CD4-positive, alpha-beta T cell treated with Interleukin-6 for 4 hours (primary cell): ENCODE data around the gene EFTUD2.

Source experiments
- DNase-seq: peaks from one replicate; pipeline ENCODE4 v3.0.0-alpha.2; 2020; ENCODE audit warnings: mixed read lengths

Gene EFTUD2

DNA sequence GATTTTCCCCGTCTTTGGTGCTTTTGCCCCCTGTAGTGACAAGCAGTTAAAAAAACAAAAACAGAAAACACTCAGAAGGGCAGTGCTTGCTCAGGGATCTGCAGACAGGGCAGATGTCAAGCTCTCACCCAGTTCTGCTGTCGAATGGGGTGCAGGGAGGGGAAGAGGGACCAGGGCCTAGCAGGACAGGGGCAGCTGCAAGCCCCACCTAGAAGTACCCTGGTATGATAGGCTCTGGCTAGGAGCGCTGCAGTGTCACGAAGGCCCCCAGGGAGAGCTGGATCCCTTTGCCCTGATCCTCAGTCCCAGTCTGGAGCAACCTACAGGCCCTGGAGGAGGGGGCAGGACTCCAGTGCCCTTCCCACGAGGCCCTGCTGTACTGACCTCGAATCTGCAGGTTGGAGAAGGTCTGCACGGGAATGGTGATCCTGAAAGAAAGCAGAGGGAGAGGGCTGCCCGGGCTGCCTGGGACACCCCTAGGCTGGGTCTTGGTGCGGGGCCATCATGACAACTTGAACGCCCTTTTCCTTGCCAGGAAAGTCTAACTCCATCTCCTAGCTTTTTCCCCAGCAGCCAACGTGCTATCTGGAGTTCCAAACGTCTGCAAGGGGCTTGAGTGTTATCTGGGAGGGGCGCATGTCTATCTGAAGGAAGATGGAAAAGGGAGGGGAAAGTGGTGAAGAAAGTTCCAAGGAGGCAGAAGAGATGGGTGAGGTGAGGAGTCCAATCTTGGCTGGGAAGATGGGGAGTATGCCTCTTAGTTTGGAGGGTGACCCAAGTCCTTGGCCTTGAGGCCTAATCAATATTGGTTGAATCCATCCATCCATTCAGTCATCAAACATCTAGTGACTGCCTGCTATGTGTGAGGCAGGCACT, 11.2 kb upstream of the EFTUD2 start:
- DNase-seq: no peak

DNA sequence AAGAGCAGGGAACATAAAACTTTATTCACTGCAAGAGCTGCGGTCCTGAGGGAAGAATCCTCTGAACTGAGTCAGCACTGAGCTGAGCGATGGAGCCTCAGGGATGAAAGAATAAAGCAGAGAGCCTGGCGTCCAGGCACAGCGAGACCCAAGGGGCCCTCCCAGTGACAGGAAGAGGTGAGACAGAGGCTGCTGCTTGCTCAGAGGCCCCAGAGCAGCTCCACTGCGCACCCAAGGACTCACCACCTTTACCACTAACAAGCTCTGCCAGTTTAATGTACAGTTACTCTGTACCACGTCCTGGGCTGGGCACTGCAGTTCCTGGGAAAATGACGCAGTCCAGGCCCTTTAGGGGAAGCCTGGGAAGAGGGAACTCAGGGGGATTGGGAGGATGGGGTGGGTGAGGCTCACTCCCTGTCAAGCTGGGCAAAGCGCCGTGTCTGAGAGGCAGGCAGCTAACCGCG, 10.5 kb upstream of the EFTUD2 start:
- no peak for DNase-seq

DNA sequence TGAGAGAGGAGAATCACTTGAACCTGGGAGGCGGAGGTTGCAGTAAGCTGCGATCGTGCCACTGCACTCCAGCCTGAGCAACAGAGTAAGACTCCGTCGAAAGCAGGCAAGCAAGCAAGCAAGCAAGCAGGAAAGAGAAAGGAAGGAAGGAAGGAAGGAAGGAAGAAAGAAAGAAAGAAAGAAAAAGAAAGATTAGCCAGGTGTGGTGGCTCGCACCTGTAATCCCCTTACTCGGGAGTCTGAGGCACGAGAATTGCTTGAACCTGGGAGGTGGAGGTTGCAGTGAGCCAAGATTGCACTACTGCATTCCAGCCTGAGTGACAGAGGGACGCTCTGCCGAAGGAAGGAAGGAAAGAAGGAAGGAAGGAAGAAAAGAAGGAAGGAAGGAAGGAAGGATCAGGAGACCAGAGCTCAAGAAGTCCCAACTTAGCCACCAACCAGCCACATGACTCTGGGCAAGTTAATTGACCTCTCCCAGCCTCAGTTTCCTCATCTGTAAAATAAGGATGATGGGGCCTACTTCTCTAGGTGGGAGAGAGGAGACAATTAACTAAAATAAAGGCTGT, 9.6 kb upstream of the EFTUD2 start:
- no peak for DNase-seq

DNA sequence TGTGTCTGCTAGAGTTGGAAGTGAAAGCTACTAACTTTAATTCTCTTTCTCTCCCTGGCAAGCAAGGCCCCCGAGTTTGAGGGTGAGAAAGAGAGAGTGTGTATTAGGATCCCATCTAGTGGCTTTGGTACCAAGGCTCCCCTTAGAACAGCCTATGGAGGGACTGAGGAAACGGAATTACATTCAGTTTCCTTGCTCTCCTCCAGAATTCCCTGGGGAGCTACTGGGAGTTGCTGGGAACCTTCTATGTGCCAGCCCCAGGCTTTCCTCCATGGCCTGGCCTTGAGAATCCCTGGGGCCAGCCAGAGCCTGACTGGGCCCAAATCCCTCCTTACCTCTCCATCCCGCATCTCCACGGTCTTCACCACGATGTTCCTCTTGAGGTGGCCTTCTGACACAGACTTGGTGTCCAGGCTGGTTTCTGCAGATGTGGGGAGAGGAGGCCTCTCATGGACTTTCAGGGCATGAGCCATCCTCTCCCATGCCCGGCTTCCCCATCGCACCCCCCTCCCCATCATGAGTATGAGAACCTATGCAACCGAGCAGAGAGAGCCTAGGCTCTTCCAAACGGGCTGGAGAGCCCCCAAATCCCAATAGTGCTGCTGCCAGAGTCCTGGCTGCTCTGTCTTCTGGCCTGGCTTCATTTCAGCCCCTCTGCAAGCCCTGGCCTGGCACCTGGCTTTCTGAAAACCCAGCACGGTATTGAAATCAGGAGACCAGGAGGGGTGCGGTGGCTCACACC, 8.7 kb upstream of the EFTUD2 start:
- DNase-seq: no peak

DNA sequence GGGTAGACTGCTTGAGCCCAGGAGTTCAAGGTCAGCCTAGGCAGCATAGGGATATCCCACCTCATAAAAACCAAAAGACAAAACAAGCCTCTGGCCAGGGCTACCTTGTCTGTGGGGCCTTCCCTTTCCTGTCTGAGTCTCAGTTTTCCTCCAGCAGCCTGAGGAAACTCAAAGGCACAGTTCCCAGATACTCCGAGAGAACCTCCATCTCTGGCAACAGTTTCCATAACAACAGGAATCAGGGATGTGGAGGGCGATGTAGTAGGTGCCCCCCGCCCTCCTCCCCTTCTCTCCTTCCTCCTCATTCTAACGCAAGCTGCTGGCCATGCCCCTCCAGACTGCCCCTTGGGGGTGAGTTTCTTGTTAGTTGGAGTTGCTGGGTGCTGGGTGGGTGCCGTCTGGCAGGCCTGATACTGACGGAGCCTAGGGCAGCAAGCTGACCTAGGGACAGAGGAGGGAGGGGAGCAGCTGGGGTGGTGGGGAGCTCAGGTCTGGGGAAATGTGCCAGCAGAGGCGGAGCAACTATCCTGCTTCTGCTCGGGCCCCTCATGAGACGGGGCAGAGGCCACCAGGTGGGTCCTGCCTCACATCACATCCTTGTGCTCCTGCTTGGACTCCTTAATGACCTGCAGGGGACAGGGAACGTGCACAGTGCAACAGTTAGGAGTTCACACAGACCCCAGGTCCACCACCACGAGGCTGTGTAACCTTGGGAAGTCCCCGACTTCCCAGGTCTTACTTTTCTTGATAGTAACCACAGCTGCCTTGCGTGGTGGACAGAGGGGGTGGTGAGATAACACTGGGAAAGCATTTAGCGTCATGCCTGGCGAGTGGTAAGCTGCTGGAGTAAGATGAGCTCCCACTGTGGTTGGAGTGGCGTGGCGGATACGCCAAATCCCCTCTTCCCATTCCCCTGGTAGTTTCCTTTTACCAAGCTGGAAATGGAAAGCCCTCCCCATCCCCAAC, 7.8 kb upstream of the EFTUD2 start:
- DNase-seq: no peak

DNA sequence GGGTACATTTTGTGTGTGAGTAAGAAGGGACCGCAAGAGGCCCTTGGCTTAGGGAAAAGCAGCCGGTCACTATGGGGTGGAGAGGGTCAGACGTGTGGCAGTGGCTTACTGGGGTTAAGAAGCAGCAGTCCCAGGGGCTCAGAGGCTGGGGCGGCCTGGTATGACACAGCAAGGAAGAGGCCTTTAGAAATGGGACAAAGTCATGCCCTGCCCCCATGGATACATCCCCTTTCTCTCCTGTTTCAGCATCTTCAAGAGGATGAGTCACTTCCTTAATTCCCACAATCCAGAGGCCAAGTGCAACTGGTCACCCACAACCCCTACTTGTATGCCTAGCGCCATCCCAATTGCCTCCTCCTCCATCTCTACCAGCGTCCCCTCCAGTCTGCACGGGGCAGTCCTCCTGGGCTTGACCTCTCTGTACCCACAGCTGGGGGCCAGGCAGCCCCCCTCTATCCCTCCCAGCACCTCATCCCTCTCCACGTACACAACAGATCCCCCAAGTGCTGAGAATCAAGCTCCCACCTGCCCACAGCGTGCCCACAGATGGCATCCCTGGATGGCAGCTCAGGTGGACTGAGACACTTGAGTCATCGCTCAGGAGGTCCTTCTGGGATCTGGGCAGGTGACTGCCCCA, 6.9 kb upstream of the EFTUD2 start:
- no peak for DNase-seq

DNA sequence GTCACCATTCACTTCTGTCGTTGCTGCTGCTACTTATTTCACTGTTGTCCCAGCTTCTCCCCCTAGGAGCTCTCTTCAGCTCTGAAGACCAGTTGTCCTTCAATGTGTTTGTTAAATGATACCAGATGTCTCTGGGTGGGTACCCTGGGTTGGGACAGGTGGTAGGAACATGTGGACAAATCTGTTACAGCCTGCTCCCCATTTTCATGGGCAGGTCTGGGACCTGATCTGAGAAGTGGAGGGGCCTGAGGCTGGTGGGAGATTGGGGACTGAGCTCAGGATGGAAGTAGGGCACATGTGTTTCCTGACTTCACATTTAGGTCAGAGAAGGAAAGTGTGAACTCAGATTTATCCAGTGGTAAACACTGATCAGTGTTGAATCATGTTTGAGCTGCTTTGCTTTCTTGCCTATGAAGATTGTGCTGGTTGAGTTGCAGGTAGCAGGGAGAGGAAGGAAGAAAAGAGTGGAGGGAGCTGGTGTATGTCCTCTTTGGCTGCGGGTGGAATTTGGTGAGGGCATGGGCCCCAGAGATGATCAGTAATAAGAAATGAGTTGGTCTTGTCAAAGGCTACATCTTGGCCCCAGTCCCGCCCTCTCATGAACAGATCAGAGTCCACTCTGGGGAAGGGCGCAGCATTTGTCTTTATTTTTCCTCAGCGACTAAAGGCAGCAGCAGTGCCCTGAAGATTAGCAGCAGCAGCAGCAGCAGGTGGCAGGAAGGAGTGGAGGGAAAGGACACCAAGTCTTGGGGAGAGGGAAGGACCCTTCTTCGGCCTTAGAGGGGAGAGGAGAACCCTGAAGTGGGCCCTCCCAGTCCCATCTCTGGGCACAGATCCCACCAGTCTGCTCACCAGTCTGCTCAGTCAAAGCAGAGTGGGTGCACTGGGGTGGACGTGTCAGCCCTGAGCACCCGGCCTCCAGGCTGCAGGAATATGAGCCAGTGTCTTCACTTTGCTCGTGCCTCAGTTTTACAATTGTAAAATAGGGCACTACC, 6.1 kb upstream of the EFTUD2 start:
- no peak for DNase-seq

DNA sequence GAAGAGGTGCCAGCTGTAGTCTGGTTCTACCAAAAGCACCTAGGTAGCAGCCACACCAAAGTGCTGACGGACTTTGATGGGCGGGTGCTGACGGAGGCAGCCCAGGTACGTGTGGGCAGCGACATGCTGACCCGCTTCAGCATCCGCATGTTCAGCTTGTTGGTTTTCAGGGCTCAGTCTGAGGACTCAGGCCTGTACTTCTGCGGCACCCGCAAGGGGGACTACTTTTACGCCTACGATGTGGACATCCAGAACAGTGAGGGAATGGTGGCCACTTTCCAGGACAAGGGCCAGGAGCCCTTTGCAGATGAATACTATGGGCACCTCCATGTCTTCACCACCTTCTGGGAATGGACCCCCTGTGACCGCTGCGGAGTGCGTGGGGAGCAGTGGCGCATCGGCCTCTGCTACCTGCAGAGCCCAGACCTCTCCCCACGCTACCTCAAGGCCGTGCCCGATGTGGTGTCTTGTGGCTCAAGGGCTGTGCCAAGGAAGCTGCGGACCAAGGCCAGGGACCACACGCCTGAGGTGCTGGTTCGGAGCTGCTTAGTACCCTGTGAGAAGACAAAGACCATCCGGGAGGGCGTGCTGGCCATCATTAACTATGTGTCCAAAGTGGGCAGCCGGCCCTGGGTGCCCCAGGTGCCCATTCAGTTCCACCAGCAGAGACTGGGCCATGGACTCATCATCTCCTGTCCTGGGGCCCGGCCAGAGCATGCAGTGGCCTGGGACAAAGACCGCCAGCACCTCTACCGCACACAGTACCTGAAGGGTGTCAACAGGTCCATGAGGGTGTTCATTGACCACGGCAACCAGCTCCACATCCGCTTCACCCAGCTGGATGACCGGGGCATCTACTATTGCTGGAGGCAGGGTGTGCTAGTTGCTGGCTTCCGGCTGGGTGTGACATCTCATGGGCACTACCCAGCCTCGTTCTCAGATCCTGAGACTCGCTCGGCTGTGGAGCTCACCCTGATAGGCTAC, 5.0 kb upstream of the EFTUD2 start:
- no peak for DNase-seq

DNA sequence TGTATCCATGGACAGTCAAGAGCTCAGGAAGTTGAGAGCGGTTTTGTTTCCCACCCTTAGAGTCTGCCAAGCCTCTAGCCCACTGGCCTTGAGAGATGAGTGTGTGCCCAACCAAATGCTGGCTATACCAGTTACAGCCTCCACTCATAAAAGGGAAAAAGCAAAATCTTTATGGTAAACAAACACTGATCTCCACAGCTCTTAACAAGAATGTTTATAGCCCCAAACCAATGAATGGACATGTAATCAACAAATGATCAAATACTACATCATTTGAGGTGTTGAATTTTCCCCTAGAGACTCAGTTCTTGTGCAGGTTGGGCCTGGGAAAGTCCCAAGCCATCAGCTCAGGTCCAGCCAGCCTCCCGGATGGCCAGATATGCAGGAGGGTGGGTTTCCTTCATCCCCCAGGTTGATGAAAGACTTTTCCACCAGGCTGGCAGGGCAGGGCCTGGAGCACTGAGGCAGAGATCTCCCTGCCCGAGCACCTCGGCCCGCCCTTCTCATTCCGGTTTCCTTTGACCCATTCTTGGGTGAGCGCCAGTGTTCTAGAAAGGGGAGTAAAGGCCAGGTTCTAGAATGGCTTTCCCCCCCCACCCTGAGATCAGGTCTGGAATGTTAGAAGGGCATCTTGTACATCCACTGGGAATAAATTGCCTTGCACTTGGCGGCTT, 3.9 kb upstream of the EFTUD2 start:
- no peak for DNase-seq

DNA sequence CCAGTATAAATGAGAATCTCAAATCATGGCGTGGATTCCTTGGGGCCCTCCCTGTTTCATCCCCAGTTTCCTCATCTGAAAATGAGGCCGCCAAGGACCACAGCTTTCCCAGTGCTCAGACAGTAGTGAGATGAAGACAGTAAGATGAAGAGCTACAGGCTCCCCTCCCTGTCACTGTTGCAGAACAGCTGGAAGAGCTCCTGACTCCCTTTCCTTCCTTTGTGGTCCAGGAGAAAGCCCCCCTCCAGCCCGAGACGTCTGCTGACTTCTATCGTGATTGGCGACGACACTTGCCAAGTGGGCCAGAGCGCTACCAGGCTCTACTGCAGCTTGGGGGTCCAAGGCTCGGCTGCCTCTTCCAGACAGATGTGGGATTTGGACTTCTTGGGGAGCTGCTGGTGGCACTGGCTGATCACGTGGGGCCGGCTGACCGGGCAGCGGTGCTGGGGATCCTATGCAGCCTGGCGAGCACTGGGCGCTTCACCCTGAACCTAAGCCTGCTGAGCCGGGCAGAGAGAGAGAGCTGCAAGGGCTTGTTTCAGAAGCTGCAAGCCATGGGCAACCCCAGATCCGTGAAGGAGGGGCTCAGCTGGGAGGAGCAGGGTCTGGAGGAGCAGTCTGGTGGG, 3.0 kb upstream of the EFTUD2 start:
- DNase-seq: no peak

DNA sequence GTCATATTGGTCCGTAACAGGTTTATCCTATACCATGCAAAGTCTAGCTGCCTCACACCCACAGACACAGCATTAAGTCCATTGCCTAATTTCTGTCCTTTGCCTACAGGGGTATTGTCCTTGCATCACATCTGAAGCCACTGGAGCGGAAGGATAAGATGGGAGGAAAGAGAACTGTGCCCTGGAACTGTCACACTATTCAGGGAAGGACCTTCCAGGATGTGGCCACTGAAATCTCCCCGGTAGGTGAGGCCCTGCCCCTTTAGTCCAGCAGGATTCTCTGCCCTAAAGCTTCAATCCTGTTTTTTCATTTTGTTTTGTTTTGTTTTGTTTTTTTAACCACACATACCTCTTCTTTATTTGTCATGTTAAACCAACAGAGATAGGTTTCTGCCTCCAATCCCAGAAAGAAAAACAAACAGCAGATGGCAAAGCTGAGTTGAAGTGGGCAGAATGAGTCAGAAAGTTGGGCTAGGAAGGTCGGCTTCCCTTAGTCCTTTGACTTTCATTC, 2.2 kb upstream of the EFTUD2 start:
- DNase-seq: no peak

DNA sequence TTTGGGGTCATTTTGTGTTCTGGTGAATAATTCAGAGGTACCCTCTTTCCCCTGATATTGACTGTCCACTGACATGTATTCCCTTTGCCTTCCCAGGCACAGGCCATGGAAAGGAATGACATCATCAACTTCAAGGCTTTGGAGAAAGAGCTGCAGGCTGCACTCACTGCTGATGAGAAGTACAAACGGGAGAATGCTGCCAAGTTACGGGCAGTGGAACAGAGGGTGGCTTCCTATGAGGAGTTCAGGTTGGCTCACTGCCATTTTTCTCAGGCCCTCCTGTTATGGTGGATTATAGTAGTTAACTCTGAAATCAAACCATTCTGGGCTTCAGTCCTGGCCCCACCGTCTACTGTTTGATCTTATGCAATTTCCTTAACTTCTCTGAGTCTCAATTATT, 1.6 kb upstream of the EFTUD2 start:
- DNase-seq: no peak

DNA sequence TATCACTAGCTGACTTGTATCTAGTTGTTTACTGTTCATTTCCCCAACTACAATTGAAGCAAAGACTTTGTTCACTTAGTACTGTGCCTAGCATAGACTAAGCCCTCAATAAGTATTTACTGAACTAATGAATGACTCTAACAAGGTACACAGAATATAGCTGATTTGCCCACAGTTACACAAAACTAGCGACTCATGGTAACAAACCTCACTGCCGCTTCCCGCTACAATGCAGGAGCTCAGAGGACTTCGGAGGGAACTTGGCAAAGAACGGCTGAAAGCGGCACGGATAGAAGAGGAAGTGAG, 524 bp downstream of the EFTUD2 start:
- no peak for DNase-seq

DNA sequence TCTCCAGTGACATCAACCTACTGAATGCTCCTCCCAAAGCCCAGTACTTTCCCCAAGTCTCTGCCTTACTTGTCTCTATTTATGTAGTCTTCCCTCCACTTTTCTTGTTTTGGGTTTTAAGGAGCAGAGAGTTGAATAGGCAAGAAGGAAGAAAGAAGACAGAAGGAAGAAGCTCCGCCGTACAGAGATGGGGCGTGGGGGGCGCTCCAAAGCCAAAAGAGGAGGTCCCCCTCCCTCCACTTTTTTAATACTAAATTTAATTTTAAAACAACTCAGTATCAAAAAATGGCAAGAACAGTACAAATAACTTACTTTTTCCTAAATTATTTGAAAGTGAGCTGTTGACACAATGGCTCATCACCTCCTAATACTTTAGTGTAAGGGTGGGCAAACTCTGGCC, 4.6 kb downstream of the EFTUD2 start:
- DNase-seq: no peak

DNA sequence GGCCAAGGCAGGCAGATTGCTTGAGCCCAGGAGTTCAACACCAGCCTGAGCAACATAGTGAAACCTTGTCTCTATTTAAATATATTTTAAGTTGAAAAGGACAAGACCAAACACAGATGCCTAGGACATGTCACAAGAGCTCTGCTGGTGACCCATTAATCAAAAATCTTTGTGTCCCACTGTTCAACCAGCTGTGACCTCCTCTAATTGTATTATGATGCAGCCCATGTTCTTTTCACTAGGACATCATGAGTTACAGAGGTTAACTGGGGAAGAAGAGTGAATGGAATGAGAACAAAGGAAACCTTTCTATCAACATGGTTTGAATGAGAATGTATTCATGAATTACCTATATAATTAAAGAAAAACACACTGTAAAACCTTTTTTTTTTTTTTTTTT, 7.0 kb downstream of the EFTUD2 start:
- DNase-seq: no peak

DNA sequence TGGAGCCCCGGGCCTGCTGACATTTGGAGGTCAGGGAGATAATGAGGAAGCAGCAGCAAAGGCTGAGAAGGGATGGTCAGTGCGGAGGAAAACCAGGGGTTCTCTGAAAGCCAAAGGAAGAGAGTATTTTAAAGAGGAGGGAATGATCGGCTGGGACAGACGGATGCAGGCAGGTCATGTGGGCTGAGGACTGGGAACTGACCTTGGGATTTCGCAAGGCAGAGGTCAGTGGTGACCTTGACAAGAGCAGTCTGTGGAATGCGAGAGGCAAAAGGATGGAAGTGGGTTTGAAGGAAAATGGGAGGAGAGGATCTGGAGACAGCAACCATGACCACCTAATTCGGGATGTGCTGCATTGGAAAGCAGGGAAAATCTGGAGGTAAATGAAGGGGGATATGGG, 10.2 kb downstream of the EFTUD2 start:
- DNase-seq: no peak

DNA sequence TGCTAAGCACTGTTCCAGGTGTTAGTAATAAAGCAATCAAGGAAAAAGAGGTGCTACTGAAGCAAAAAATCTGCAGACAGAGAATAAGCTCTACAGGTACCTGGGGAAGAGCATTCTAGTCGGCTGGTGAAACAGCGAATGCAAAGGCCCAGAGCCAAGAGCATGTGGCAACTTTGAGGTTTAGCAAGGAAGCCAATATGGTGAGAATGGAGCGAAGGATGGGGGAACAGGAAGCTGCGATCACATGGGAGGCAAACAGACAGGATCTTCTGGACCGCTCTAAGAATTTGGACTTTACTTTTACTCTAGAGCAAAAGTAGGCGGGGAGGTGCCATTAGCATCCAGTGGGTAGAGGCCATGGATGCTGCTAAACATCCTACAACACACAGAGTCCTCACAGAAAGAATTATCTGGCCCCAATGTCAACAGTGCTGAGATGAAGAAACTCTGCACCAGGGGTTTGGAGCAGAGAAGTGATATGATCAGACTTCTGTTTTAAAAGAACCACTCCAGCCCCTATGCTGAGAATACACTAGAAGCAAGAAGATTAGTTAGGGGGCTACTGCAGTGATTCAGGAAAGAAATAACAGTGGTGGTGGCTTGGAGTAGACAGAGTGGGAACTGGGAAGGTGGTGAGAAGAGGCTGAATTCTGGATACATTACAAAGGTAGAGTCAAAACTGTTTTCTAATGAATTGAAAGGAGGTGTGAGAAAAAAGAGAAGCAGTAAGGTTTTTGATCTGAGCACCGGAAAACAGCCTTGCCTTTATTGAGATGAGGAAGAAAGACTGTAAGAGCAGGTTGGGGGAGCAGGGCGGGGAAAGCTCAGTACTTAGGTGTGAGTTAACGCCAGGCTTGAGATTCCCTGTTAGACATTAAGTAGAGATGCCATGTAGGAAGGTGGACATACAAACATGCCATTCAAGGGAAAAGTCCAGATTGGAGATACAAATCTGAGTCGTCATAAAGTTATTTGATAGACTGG, 11.0 kb downstream of the EFTUD2 start:
- peak; percentile 43 for DNase-seq
